Measurements from ENCODE around the gene CREBZF.
"Not testable (repeated sequence)": the region's sequence is repeated elsewhere in the genome, so short reads cannot be mapped to it uniquely, and the experiment has no call there.

CREBZF gene

GRCh38 chr11:85656777-85657176, 8.2 kb downstream of the CREBZF start:
- Mint-ChIP-seq H3K4me3 (no peak overlapping the region), H3K27me3 (no peaks in the 10 kb centered on the region), H3K4me1 (peaks cover 32% of the 10 kb centered on the region), H3K27ac (no peak overlapping the region), H3K9me3 (no peaks in the 10 kb centered on the region), H3K36me3 (peaks cover 35% of the 10 kb centered on the region)
- ATAC-seq: no peak

- not testable (repeated sequence) for H3K27ac Mint-ChIP-seq, H3K4me3 Mint-ChIP-seq, H3K9me3 Mint-ChIP-seq, H3K27me3 Mint-ChIP-seq, ATAC-seq
- peaks cover 23% of the 10 kb centered on the region for H3K36me3 Mint-ChIP-seq
- H3K4me1 Mint-ChIP-seq: peaks cover 10% of the 10 kb centered on the region
Observed at GRCh38 chr11:85654343-85654742, 10.6 kb downstream of the CREBZF start.

- Mint-ChIP-seq H3K27me3 (no peaks in the 10 kb centered on the region), H3K9me3 (no peaks in the 10 kb centered on the region), H3K4me1 (peaks cover 9% of the 10 kb centered on the region), H3K36me3 (peaks cover 22% of the 10 kb centered on the region), H3K4me3 (no peak overlapping the region), H3K27ac (no peak overlapping the region)
- ATAC-seq: no peak
Observed at GRCh38 chr11:85652786-85653447, 12.0 kb downstream of the CREBZF start.

GRCh38 chr11:85651118-85651517, 13.8 kb downstream of the CREBZF start:
- no peak for ATAC-seq
- Mint-ChIP-seq H3K4me1 (peaks cover 9% of the 10 kb centered on the region), H3K9me3 (no peaks in the 10 kb centered on the region), H3K27me3 (no peaks in the 10 kb centered on the region), H3K36me3 (peaks cover 22% of the 10 kb centered on the region), H3K27ac (no peak overlapping the region), H3K4me3 (no peak overlapping the region)

- H3K4me3 Mint-ChIP-seq: peak within 1 kb of the TSS; percentile 90
- H3K36me3 Mint-ChIP-seq: peaks cover 16% of the 10 kb centered on the region
- peak; percentile 99 for ATAC-seq
- H3K4me1 Mint-ChIP-seq: no peaks in the 10 kb centered on the region
- no peaks in the 10 kb centered on the region for H3K9me3 Mint-ChIP-seq
- peaks cover 7% of the 10 kb centered on the region for H3K27me3 Mint-ChIP-seq
- peak within 1 kb of the TSS; percentile 89 for H3K27ac Mint-ChIP-seq
Observed at GRCh38 chr11:85647604-85648299, 17.2 kb downstream of the CREBZF start, which contains the start of gene TMEM126A. Gene TMEM126A, plus strand, starts transcription at chr11:85647967. Its CDS starts 2,289 bp downstream, at chr11:85650256.

GRCh38 chr11:85647078-85647477, 17.9 kb downstream of the CREBZF start:
- Mint-ChIP-seq H3K36me3 (peaks cover 11% of the 10 kb centered on the region), H3K4me1 (no peaks in the 10 kb centered on the region), H3K27ac (peak overlapping the region; percentile 89), H3K27me3 (peaks cover 14% of the 10 kb centered on the region), H3K9me3 (no peaks in the 10 kb centered on the region), H3K4me3 (peak overlapping the region; percentile 90)
- ATAC-seq: no peak

- H3K4me3 Mint-ChIP-seq: no peak overlapping the region
- no peak overlapping the region for H3K27ac Mint-ChIP-seq
- no peak for ATAC-seq
- no peaks in the 10 kb centered on the region for H3K4me1 Mint-ChIP-seq
- H3K27me3 Mint-ChIP-seq: peaks cover 16% of the 10 kb centered on the region
- H3K9me3 Mint-ChIP-seq: no peaks in the 10 kb centered on the region
- peaks cover 10% of the 10 kb centered on the region for H3K36me3 Mint-ChIP-seq
Observed at GRCh38 chr11:85643191-85643614, 21.7 kb downstream of the CREBZF start.

GRCh38 chr11:85634747-85635146, 30.2 kb downstream of the CREBZF start:
- Mint-ChIP-seq H3K9me3 (no peaks in the 10 kb centered on the region), H3K36me3 (peaks cover 31% of the 10 kb centered on the region), H3K27ac (no peak overlapping the region), H3K4me3 (no peak overlapping the region), H3K27me3 (no peaks in the 10 kb centered on the region), H3K4me1 (no peaks in the 10 kb centered on the region)
- ATAC-seq: no peak

GRCh38 chr11:85628771-85629341, 36.1 kb downstream of the CREBZF start:
- no peak for ATAC-seq
- no peaks in the 10 kb centered on the region for H3K27me3 Mint-ChIP-seq
- peak overlapping the region; percentile 93 for H3K4me3 Mint-ChIP-seq
- peaks cover 6% of the 10 kb centered on the region for H3K36me3 Mint-ChIP-seq
- H3K27ac Mint-ChIP-seq: peak overlapping the region; percentile 86
- peaks cover 26% of the 10 kb centered on the region for H3K4me1 Mint-ChIP-seq
- no peaks in the 10 kb centered on the region for H3K9me3 Mint-ChIP-seq

- peaks cover 6% of the 10 kb centered on the region for H3K36me3 Mint-ChIP-seq
- peak within 1 kb of the TSS; percentile 93 for H3K4me3 Mint-ChIP-seq
- no peaks in the 10 kb centered on the region for H3K9me3 Mint-ChIP-seq
- peak; percentile 100 for ATAC-seq
- peak within 1 kb of the TSS; percentile 86 for H3K27ac Mint-ChIP-seq
- H3K4me1 Mint-ChIP-seq: peaks cover 26% of the 10 kb centered on the region
- no peaks in the 10 kb centered on the region for H3K27me3 Mint-ChIP-seq
Observed at GRCh38 chr11:85627998-85628770, 36.7 kb downstream of the CREBZF start, which contains the start of gene TMEM126B. Gene TMEM126B, plus strand, starts transcription at chr11:85628593. Its CDS starts 15 bp downstream, at chr11:85628608.

GRCh38 chr11:85627332-85627997, 37.5 kb downstream of the CREBZF start, which contains the start of gene DLG2:
Gene DLG2, minus strand, starts transcription at chr11:85627344.
- H3K9me3 Mint-ChIP-seq: no peaks in the 10 kb centered on the region
- no peaks in the 10 kb centered on the region for H3K27me3 Mint-ChIP-seq
- H3K4me3 Mint-ChIP-seq: peak within 1 kb of the TSS; percentile 93
- H3K4me1 Mint-ChIP-seq: peaks cover 26% of the 10 kb centered on the region
- H3K27ac Mint-ChIP-seq: peak within 1 kb of the TSS; percentile 86
- peak; percentile 1 for ATAC-seq
- peaks cover 6% of the 10 kb centered on the region for H3K36me3 Mint-ChIP-seq

GRCh38 chr11:85626496-85626895, 38.4 kb downstream of the CREBZF start:
- no peaks in the 10 kb centered on the region for H3K27me3 Mint-ChIP-seq
- H3K27ac Mint-ChIP-seq: no peak overlapping the region
- peaks cover 26% of the 10 kb centered on the region for H3K4me1 Mint-ChIP-seq
- no peak for ATAC-seq
- peaks cover 1% of the 10 kb centered on the region for H3K36me3 Mint-ChIP-seq
- no peak overlapping the region for H3K4me3 Mint-ChIP-seq
- no peaks in the 10 kb centered on the region for H3K9me3 Mint-ChIP-seq

- no peaks in the 10 kb centered on the region for H3K27me3 Mint-ChIP-seq
- no peak for ATAC-seq
- H3K27ac Mint-ChIP-seq: no peak overlapping the region
- no peaks in the 10 kb centered on the region for H3K9me3 Mint-ChIP-seq
- H3K36me3 Mint-ChIP-seq: peaks cover 11% of the 10 kb centered on the region
- H3K4me1 Mint-ChIP-seq: peaks cover 7% of the 10 kb centered on the region
- H3K4me3 Mint-ChIP-seq: no peak overlapping the region
Observed at GRCh38 chr11:85620256-85620655, 44.7 kb downstream of the CREBZF start.

GRCh38 chr11:85619499-85619898, 45.4 kb downstream of the CREBZF start:
- Mint-ChIP-seq H3K9me3 (no peaks in the 10 kb centered on the region), H3K27me3 (no peaks in the 10 kb centered on the region), H3K4me3 (no peak overlapping the region), H3K27ac (no peak overlapping the region), H3K36me3 (peaks cover 11% of the 10 kb centered on the region), H3K4me1 (no peaks in the 10 kb centered on the region)
- ATAC-seq: no peak
